Pancreas (tissue), 10 donors: ENCODE results near the gene ACSL5. TPM values are rescaled to one million over a fixed set of nuclear protein-coding genes. Genes with fewer than 3 reads are reported as not detected.
"Not testable (repeated sequence)": the region's sequence is repeated elsewhere in the genome, so short reads cannot be mapped to it uniquely, and the experiment has no call there.

Experiments
- ATAC-seq, 4 donors: fragments of 200-7000 bp; cut with Tn5 transposase; one replicate each; pipeline versions ENCODE4 v1.8.0 to v1.9.1; 2020; ENCODE audit warnings: mild to moderate bottlenecking in 4 of 4, moderate library complexity in 4 of 4
- DNase-seq, 6 donors: peaks; one replicate each; pipeline ENCODE4 v3.0.0-alpha.2; 2020
- FAIRE-seq: peaks from 2 replicates; lab custom pipeline; 2012; peaks lifted over from hg19 to GRCh38; lab: Jason Lieb, UNC
- H3K27ac ChIP-seq, 4 donors: fragments of 200-600 bp; sonication (generic); 1 replicate in 3 of 4; 2 replicates in 1 of 4; pipeline versions ENCODE4 v1.5.0 to v1.8.0; 2020
- H3K27me3 ChIP-seq, 4 donors: fragments of 200-600 bp; one replicate each; pipeline ENCODE4 v1.8.0; 2021
- H3K36me3 ChIP-seq, 3 donors: fragments of 200-600 bp; sonication (generic) in 1 of 3; one replicate each; pipeline versions ENCODE4 v1.5.0 to v1.8.0; 2020 to 2021
- H3K4me1 ChIP-seq, 3 donors: fragments of 200-600 bp; one replicate each; pipeline ENCODE4 v1.8.0; 2021
- H3K4me3 ChIP-seq, 4 donors: fragments of 200-600 bp; sonication (generic) in 2 of 4; one replicate each; pipeline versions ENCODE4 v1.5.0 to v1.8.0; 2020 to 2021
- H3K9me3 ChIP-seq, 4 donors: fragments of 200-600 bp; one replicate each; pipeline ENCODE4 v1.8.0; 2021
- CTCF ChIP-seq, 4 donors: fragments of 200-600 bp; sonication (generic) in 3 of 4; IDR thresholded peaks; one replicate each; pipeline versions ENCODE4 v1.5.0 to v1.8.0; 2021; ENCODE audit warnings: antibody characterized with exemption in 4 of 4
- WGBS, 2 donors: extraction: QIAGEN DNeasy Blood & Tissue Kit; methylation state at CpG; one replicate each; pipeline ENCODE4 v1.1.7; 2013; 5-methylcytosine and 5-hydroxymethylcytosine counted together
- intact Hi-C, 3 donors: fragments of 100-400 bp; cut with DNase I; formaldehyde crosslinking; loops; one replicate each; pipeline versions ENCODE4 v1.11.1 to v1.14.2; 2022
- polyA plus RNA-seq, 2 donors: library from polyadenylated mRNA; stranded (reverse); fragments of 200-250 nt; gene quantifications; one replicate each; pipeline ENCODE4 v1.2.3, GENCODE V29; 2013
- total RNA-seq, 6 donors: library from RNA; stranded (reverse); fragmentation: NEBNext Ultra II Directional in 4 of 6; extraction: Animal tissue kit (Norgen Biotek cat#: 25700) in 4 of 6; gene quantifications; one replicate each; pipeline versions ENCODE4 v1.2.1 to v1.2.4, GENCODE V29; 2021 to 2023
- donor health status: healthy with polysubstance abuse.
- donor health status: DM: no; HTN: no; CAD: no; lungs with moderate emphysema.
- donor health status: DM: no; HTN: no; CAD: no.
- donor health status: control.
- donor health status: control.
- donor health status: Bipolar disorder and iron deficiency.
- donor health status: DM: yes; HTN: yes; CAD: no.
- donor health status: DM: no; HTN: no; CAD: no.
- donor health status: DM: no; HTN: no; CAD: no.
- donor health status: DM: yes; HTN: yes; CAD: no.

The ACSL5 gene
- total and polyA plus RNA-seq, 8 donors = 2.2 to 7.2 (median 3.7) TPM

DNA sequence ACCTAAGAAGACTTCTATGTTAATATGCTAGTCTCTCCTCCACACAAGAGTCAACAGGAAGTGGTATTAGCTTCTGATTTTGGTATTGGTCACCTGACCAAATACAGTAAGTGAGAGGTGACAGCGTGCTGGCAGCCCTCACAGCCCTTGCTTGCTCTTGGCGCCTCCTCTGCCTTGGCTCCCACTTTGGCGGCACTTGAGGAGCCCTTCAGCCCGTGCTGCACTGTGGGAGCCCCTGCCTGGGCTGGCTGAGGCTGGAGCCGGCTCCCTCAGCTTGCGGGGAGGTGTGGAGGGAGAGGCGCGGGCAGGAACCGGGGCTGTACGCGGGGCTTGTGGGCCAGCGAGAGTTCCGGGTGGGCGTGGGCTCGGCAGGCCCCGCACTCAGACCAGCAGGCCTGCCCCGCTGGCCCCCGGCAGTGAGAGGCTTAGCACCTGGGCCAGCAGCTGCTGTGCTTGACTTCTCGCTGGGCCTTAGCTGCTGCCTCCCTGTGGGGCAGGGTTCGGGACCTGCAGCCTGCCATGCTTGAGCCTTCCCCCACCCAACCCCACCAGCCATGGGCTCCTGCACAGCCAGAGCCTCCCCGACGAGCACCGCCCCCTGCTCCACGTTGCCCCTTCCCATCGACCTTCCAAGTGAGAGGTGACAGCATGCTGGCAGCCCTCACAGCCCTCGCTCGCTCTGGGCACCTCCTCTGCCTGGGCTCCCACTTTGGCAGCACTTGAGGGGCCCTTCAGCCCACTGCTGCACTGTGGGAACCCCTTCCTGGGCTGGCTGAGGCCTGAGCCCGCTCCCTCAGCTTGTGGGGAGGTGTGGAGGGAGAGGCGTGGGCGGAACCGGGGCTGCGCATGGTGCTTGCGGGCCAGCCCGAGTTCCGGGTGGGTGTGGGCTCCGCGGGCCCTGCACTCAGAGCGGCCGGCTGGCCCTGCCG, 4.2 kb upstream of the ACSL5 start:
- ATAC-seq (peak in 1 of 4 donors; percentile 14), DNase-seq (peak in 1 of 6 donors; percentile 54), FAIRE-seq (no peak)
- Histone ChIP-seq H3K27ac (no peak overlapping the region), H3K36me3 (no peaks in the 10 kb centered on the region), H3K4me1 (no peaks in the 10 kb centered on the region), H3K9me3 (no peaks in the 10 kb centered on the region), H3K4me3 (no peak overlapping the region), H3K27me3 (no peaks in the 10 kb centered on the region)
- intact Hi-C loops = no loop called here
- WGBS, 2 donors = 89 to 92% methylated on average over 25 to 40 of the region's 40 CpGs
- TF ChIP-seq CTCF (IDR thresholded peaks at IDR 0.05) = no peak

DNA sequence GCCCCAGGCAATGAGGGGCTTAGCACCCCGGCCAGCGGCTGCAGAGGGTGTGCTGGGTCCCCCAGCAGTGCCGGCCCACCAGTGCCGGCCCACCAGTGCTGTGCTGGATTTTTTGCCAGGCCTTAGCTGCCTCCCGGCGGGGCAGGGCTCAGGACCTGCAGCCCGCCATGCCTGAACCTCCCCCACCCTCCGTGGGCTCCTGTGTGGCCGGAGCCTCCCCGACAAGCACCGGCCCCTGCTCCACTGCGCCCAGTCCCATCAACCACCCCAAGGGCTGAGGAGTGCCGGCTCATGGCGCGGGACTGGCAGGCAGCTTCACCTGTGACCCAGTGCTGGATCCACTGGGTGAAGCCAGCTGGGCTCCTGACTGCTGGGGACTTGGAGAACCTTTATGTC, 3.5 kb upstream of the ACSL5 start:
- no peak for ATAC-seq
- Histone ChIP-seq H3K4me3 (no peak overlapping the region), H3K4me1 (no peaks in the 10 kb centered on the region), H3K9me3 (no peaks in the 10 kb centered on the region), H3K27ac (no peak overlapping the region), H3K36me3 (no peaks in the 10 kb centered on the region), H3K27me3 (no peaks in the 10 kb centered on the region)
- intact Hi-C loops = no loop called here
- FAIRE-seq = no peak
- 93 to 94% methylated on average over 9 to 15 of the region's 15 CpGs for WGBS, 2 donors
- peak in 1 of 6 donors; percentile 36 for DNase-seq
- no peak for TF ChIP-seq CTCF (IDR thresholded peaks at IDR 0.05)

GRCh38 chr10:112371326-112371725, 2.6 kb upstream of the ACSL5 start:
- intact Hi-C loops, H3K4me3 ChIP-seq, H3K27me3 ChIP-seq, H3K4me1 ChIP-seq, DNase-seq, FAIRE-seq, ATAC-seq, H3K9me3 ChIP-seq, H3K27ac ChIP-seq, H3K36me3 ChIP-seq: not testable (repeated sequence)
- WGBS, 2 donors = 84 to 92% methylated on average over 13 of the region's 13 CpGs

- intact Hi-C loops, H3K9me3 ChIP-seq, H3K36me3 ChIP-seq, H3K4me3 ChIP-seq, H3K4me1 ChIP-seq, DNase-seq, ATAC-seq, H3K27ac ChIP-seq, H3K27me3 ChIP-seq, FAIRE-seq: not testable (repeated sequence)
- WGBS, 2 donors = 75 to 86% methylated on average over 11 of the region's 11 CpGs
Measured at GRCh38 chr10:112372182-112372810, 1.6 kb upstream of the ACSL5 start.

GRCh38 chr10:112374724-112375541, 1.0 kb downstream of the ACSL5 start:
- H3K27ac ChIP-seq = peak overlapping the region in 3 of 4 donors; percentile 2 to 51 (median 35)
- 61 to 68% methylated on average over 8 of the region's 8 CpGs for WGBS, 2 donors
- no peaks in the 10 kb centered on the region for H3K27me3 ChIP-seq
- intact Hi-C loops = no loop called here
- H3K9me3 ChIP-seq = no peaks in the 10 kb centered on the region
- peak in 3 of 4 donors; percentile 20 to 48 (median 39) for ATAC-seq
- H3K4me1 ChIP-seq = no peaks in the 10 kb centered on the region
- peak overlapping the region in 1 of 4 donors; percentile 37 for H3K4me3 ChIP-seq
- no peak for DNase-seq
- TF ChIP-seq CTCF (IDR thresholded peaks at IDR 0.05) = no peak
- no peaks in the 10 kb centered on the region for H3K36me3 ChIP-seq
- FAIRE-seq = no peak
